Measurements from ENCODE around the gene PSMA7. TPM values are rescaled to one million over a fixed set of nuclear protein-coding genes. Genes with fewer than 3 reads are reported as not detected.
A peak's percentile ranks its signal among the peaks of the same experiment; 100 is the strongest.

The PSMA7 gene
- total and polyA plus RNA-seq, 11 donors: 172 to 472 (median 233) TPM

DNA sequence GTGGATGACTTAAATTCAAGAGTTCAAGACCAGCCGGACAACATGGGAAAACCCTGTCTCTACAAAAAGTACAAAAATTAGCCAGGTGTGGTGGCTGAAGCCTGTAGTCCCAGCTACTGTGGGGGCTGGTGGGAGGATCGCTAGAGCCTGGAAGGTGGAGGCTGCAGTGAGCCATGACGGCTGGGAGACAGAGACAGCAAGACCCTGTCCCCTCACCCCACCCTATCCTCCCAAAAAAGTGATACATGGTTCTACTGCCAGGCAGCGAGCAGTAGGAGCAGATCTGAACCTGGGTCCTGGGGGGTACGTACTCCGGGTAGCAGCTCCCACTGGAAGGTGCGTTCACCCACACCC, 2.2 kb downstream of the PSMA7 start:
- Histone ChIP-seq H3K4me3 (peak overlapping the region in 5 of 12 donors; percentile 75 to 96 (median 89)), H3K27me3 (no peaks in the 10 kb centered on the region), H3K36me3 (peaks cover 0 to 51% (median 47%) of the 10 kb centered on the region in 9 donors), H3K27ac (peak overlapping the region in 7 of 12 donors; percentile 10 to 100 (median 96)), H3K9me3 (no peaks in the 10 kb centered on the region), H3K4me1 (peaks cover 6 to 42% (median 29%) of the 10 kb centered on the region in 12 donors)
- TF ChIP-seq, protein P1, sequence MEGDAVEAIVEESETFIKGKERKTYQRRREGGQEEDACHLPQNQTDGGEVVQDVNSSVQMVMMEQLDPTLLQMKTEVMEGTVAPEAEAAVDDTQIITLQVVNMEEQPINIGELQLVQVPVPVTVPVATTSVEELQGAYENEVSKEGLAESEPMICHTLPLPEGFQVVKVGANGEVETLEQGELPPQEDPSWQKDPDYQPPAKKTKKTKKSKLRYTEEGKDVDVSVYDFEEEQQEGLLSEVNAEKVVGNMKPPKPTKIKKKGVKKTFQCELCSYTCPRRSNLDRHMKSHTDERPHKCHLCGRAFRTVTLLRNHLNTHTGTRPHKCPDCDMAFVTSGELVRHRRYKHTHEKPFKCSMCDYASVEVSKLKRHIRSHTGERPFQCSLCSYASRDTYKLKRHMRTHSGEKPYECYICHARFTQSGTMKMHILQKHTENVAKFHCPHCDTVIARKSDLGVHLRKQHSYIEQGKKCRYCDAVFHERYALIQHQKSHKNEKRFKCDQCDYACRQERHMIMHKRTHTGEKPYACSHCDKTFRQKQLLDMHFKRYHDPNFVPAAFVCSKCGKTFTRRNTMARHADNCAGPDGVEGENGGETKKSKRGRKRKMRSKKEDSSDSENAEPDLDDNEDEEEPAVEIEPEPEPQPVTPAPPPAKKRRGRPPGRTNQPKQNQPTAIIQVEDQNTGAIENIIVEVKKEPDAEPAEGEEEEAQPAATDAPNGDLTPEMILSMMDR (IDR thresholded peaks at IDR 0.05): no peak
- no peak for TF ChIP-seq POLR2A (IDR thresholded peaks at IDR 0.05)
- no peak for DNase-seq
- no peak for ATAC-seq
- intact Hi-C loops (cut with DNase I): loop anchor here in 6 of 10 donors (5.0 to 10.0 kb wide), 9 partner anchors 74 to 246 kb away; partner anchors contain the start of genes TAF4 (in 4 of the 6), RPS21 (in 2 of the 6) and OSBPL2 (in 1 of the 6)
- WGBS, 4 donors: 83 to 90% (median 88%) methylated on average over 7 of the region's 7 CpGs

DNA sequence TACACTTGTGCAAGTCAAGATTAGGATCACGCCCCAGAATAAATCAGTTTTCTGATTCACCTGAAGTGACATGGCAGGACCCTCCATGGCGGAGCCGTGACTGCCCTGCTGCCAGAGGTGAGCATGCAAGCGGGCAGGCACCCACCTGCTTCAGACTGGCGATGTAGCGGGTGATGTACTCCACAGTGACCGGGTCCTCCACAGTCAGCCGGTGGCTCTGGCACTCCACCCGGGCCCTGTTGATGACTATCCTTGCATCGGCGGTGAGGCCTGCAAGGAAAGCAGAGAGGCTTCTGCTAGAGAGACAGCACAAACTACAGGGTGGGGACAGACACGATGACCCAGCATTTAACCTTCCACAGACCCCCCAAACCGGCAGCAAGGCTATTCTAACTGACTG, 3.6 kb downstream of the PSMA7 start:
- intact Hi-C loops (cut with DNase I): loop anchor here in 9 of 10 donors (5.0 to 10.0 kb wide), 11 partner anchors 72 to 248 kb away; partner anchors contain the start of genes TAF4 (in 4 of the 9), RPS21 (in 2 of the 9) and OSBPL2 (in 1 of the 9)
- H3K4me1 ChIP-seq: peaks cover 6 to 38% (median 26%) of the 10 kb centered on the region in 12 donors
- ATAC-seq (no peak), DNase-seq (no peak)
- peaks cover 0 to 65% (median 60%) of the 10 kb centered on the region in 9 donors for H3K36me3 ChIP-seq
- no peaks in the 10 kb centered on the region for H3K9me3 ChIP-seq
- WGBS, 4 donors: 86 to 92% (median 90%) methylated on average over 13 of the region's 13 CpGs
- H3K27ac ChIP-seq: no peak overlapping the region
- H3K4me3 ChIP-seq: no peak overlapping the region
- TF ChIP-seq, protein P1 (IDR thresholded peaks at IDR 0.05): no peak
- TF ChIP-seq POLR2A (IDR thresholded peaks at IDR 0.05): no peak
- no peaks in the 10 kb centered on the region for H3K27me3 ChIP-seq

DNA sequence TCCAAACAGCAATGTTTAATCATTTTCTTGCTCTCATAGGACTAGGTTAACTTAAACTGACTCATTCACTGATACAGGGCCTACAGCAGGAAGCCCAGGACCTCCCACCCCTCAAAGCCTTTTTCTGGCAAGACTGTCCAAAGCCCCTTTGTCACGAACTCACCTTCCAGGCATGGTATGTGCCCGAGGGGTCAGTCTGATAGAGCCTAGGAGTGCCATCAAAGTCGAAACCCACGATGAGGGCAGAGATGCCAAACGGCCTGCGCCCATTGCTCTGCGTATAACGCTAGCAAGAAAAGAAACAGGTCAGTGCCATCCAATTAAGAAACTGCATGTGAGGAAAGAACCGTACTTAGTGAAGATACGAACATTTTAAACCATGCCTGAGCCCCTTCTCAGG, 4.3 kb downstream of the PSMA7 start:
- TF ChIP-seq, protein P1 (IDR thresholded peaks at IDR 0.05): no peak
- no peak for TF ChIP-seq POLR2A (IDR thresholded peaks at IDR 0.05)
- DNase-seq (no peak), ATAC-seq (no peak)
- intact Hi-C loops (cut with DNase I): loop anchor here in 9 of 10 donors (5.0 kb wide), 4 partner anchors 77 to 127 kb away; no protein-coding TSS in a partner anchor
- Histone ChIP-seq H3K9me3 (no peaks in the 10 kb centered on the region), H3K4me1 (peaks cover 6 to 42% (median 30%) of the 10 kb centered on the region in 12 donors), H3K27me3 (no peaks in the 10 kb centered on the region), H3K27ac (peak overlapping the region in 1 of 12 donors; percentile 14), H3K4me3 (no peak overlapping the region), H3K36me3 (peaks cover 0 to 72% (median 68%) of the 10 kb centered on the region in 9 donors)
- 88 to 94% (median 90%) methylated on average over 10 of the region's 10 CpGs for WGBS, 4 donors

DNA sequence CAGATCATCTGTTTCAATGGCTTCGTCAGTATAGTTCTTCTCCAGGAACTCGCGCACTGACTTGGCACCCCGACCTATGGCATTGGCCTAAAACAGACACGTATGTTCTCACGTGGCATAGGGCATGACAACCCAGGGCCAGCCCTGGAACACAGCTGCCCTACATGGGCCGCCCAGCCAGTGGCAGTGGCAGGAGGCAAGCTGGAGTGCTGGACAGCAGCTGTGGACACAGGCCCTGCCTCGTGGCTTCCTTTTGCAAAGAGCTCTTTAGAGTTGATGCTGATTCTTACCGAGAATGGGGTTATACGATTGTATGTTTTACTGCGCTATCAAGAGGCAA, 5.0 kb downstream of the PSMA7 start:
- intact Hi-C loops (cut with DNase I): loop anchor here in 9 of 10 donors (5.0 kb wide), 4 partner anchors 76 to 126 kb away; no protein-coding TSS in a partner anchor
- Histone ChIP-seq H3K4me3 (no peak overlapping the region), H3K36me3 (peaks cover 0 to 79% (median 72%) of the 10 kb centered on the region in 9 donors), H3K27ac (peak overlapping the region in 1 of 12 donors; percentile 14), H3K4me1 (peaks cover 6 to 49% (median 37%) of the 10 kb centered on the region in 12 donors), H3K9me3 (no peaks in the 10 kb centered on the region), H3K27me3 (no peaks in the 10 kb centered on the region)
- TF ChIP-seq, protein P1 (IDR thresholded peaks at IDR 0.05): no peak
- no peak for TF ChIP-seq POLR2A (IDR thresholded peaks at IDR 0.05)
- no peak for DNase-seq
- ATAC-seq: no peak
- WGBS, 4 donors: 50 to 87% (median 66%) methylated on average over 10 to 11 of the region's 11 CpGs
